ENCODE measurements around the gene SSX2IP.

DNA sequence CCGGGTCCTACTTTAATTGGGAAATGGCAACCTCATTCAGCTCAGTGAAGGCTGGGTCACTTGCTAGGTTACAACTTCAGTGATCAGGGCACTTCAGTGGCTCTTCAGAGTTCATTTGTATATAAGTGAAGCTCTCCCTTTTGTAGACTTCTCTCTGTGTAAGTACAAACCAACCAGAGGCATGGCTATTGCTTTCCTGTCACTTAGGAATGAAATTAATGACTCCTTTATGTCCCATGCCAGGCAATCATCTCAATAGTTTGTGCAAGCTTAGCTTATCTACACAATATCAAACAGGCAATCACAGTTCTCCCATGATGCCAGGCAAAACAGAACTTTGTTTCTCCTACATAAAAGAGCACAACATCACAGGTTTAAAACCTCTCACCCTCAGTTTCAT, 93.2 kb downstream of the SSX2IP start:
- no peak for TF ChIP-seq ZBTB8A (IDR thresholded peaks at IDR 0.05; ENCODE audit: partially characterized antibody)
- no peak for TF ChIP-seq FOXJ3 (CRISPR knock-in tag; IDR thresholded peaks at IDR 0.05)
- TF ChIP-seq CHD2 (IDR thresholded peaks at IDR 0.05; ENCODE audit: low read depth, low read length), result no peak
- TF ChIP-seq, protein P1, sequence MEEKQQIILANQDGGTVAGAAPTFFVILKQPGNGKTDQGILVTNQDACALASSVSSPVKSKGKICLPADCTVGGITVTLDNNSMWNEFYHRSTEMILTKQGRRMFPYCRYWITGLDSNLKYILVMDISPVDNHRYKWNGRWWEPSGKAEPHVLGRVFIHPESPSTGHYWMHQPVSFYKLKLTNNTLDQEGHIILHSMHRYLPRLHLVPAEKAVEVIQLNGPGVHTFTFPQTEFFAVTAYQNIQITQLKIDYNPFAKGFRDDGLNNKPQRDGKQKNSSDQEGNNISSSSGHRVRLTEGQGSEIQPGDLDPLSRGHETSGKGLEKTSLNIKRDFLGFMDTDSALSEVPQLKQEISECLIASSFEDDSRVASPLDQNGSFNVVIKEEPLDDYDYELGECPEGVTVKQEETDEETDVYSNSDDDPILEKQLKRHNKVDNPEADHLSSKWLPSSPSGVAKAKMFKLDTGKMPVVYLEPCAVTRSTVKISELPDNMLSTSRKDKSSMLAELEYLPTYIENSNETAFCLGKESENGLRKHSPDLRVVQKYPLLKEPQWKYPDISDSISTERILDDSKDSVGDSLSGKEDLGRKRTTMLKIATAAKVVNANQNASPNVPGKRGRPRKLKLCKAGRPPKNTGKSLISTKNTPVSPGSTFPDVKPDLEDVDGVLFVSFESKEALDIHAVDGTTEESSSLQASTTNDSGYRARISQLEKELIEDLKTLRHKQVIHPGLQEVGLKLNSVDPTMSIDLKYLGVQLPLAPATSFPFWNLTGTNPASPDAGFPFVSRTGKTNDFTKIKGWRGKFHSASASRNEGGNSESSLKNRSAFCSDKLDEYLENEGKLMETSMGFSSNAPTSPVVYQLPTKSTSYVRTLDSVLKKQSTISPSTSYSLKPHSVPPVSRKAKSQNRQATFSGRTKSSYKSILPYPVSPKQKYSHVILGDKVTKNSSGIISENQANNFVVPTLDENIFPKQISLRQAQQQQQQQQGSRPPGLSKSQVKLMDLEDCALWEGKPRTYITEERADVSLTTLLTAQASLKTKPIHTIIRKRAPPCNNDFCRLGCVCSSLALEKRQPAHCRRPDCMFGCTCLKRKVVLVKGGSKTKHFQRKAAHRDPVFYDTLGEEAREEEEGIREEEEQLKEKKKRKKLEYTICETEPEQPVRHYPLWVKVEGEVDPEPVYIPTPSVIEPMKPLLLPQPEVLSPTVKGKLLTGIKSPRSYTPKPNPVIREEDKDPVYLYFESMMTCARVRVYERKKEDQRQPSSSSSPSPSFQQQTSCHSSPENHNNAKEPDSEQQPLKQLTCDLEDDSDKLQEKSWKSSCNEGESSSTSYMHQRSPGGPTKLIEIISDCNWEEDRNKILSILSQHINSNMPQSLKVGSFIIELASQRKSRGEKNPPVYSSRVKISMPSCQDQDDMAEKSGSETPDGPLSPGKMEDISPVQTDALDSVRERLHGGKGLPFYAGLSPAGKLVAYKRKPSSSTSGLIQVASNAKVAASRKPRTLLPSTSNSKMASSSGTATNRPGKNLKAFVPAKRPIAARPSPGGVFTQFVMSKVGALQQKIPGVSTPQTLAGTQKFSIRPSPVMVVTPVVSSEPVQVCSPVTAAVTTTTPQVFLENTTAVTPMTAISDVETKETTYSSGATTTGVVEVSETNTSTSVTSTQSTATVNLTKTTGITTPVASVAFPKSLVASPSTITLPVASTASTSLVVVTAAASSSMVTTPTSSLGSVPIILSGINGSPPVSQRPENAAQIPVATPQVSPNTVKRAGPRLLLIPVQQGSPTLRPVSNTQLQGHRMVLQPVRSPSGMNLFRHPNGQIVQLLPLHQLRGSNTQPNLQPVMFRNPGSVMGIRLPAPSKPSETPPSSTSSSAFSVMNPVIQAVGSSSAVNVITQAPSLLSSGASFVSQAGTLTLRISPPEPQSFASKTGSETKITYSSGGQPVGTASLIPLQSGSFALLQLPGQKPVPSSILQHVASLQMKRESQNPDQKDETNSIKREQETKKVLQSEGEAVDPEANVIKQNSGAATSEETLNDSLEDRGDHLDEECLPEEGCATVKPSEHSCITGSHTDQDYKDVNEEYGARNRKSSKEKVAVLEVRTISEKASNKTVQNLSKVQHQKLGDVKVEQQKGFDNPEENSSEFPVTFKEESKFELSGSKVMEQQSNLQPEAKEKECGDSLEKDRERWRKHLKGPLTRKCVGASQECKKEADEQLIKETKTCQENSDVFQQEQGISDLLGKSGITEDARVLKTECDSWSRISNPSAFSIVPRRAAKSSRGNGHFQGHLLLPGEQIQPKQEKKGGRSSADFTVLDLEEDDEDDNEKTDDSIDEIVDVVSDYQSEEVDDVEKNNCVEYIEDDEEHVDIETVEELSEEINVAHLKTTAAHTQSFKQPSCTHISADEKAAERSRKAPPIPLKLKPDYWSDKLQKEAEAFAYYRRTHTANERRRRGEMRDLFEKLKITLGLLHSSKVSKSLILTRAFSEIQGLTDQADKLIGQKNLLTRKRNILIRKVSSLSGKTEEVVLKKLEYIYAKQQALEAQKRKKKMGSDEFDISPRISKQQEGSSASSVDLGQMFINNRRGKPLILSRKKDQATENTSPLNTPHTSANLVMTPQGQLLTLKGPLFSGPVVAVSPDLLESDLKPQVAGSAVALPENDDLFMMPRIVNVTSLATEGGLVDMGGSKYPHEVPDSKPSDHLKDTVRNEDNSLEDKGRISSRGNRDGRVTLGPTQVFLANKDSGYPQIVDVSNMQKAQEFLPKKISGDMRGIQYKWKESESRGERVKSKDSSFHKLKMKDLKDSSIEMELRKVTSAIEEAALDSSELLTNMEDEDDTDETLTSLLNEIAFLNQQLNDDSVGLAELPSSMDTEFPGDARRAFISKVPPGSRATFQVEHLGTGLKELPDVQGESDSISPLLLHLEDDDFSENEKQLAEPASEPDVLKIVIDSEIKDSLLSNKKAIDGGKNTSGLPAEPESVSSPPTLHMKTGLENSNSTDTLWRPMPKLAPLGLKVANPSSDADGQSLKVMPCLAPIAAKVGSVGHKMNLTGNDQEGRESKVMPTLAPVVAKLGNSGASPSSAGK (IDR thresholded peaks at IDR 0.05), result no peak
- TF ChIP-seq GABPB1 (CRISPR knock-in tag; IDR thresholded peaks at IDR 0.05), result no peak
- no peak for TF ChIP-seq ATF7 (IDR thresholded peaks at IDR 0.05)
- no peak for TF ChIP-seq PML (IDR thresholded peaks at IDR 0.05; ENCODE audit: low read length)
- TF ChIP-seq POLR2A (conservative IDR thresholded peaks at IDR 0.05), result no peak
- TF ChIP-seq, protein P2, sequence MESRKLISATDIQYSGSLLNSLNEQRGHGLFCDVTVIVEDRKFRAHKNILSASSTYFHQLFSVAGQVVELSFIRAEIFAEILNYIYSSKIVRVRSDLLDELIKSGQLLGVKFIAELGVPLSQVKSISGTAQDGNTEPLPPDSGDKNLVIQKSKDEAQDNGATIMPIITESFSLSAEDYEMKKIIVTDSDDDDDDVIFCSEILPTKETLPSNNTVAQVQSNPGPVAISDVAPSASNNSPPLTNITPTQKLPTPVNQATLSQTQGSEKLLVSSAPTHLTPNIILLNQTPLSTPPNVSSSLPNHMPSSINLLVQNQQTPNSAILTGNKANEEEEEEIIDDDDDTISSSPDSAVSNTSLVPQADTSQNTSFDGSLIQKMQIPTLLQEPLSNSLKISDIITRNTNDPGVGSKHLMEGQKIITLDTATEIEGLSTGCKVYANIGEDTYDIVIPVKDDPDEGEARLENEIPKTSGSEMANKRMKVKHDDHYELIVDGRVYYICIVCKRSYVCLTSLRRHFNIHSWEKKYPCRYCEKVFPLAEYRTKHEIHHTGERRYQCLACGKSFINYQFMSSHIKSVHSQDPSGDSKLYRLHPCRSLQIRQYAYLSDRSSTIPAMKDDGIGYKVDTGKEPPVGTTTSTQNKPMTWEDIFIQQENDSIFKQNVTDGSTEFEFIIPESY (CRISPR knock-in tag; IDR thresholded peaks at IDR 0.05), result no peak
- TF ChIP-seq POLR2AphosphoS5 (IDR thresholded peaks at IDR 0.05; ENCODE audit: control insufficient read depth, insufficient read depth, low read depth, low read length), result no peak
- TF ChIP-seq, protein P3, sequence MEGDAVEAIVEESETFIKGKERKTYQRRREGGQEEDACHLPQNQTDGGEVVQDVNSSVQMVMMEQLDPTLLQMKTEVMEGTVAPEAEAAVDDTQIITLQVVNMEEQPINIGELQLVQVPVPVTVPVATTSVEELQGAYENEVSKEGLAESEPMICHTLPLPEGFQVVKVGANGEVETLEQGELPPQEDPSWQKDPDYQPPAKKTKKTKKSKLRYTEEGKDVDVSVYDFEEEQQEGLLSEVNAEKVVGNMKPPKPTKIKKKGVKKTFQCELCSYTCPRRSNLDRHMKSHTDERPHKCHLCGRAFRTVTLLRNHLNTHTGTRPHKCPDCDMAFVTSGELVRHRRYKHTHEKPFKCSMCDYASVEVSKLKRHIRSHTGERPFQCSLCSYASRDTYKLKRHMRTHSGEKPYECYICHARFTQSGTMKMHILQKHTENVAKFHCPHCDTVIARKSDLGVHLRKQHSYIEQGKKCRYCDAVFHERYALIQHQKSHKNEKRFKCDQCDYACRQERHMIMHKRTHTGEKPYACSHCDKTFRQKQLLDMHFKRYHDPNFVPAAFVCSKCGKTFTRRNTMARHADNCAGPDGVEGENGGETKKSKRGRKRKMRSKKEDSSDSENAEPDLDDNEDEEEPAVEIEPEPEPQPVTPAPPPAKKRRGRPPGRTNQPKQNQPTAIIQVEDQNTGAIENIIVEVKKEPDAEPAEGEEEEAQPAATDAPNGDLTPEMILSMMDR (IDR thresholded peaks at IDR 0.05 in 2 of 3, conservative IDR thresholded peaks at IDR 0.05 in 1 of 3; ENCODE audit: insufficient read depth in 2 of 3, low read depth in 1 of 3, low read length in 3 of 3), result no peak
- TF ChIP-seq SIN3A (IDR thresholded peaks at IDR 0.05; ENCODE audit: borderline replicate concordance in 2 of 2, control insufficient read depth in 1 of 2, low read depth in 2 of 2, low read length in 2 of 2), result no peak
- TF ChIP-seq ELF1 (tag; IDR thresholded peaks at IDR 0.05), result no peak
- TF ChIP-seq, protein P4, sequence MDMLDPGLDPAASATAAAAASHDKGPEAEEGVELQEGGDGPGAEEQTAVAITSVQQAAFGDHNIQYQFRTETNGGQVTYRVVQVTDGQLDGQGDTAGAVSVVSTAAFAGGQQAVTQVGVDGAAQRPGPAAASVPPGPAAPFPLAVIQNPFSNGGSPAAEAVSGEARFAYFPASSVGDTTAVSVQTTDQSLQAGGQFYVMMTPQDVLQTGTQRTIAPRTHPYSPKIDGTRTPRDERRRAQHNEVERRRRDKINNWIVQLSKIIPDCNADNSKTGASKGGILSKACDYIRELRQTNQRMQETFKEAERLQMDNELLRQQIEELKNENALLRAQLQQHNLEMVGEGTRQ (CRISPR knock-in tag; IDR thresholded peaks at IDR 0.05), result no peak

Data from K562 (cell line).